Fibroblast of skin of abdomen (primary cell): ENCODE measurements around the gene CUX1.
"Not testable (repeated sequence)": the region's sequence is repeated elsewhere in the genome, so short reads cannot be mapped to it uniquely, and the experiment has no call there.

Source experiments
- DNase-seq: peaks from one replicate; pipeline ENCODE4 v3.0.0-alpha.2; 2013

CUX1 gene

DNA sequence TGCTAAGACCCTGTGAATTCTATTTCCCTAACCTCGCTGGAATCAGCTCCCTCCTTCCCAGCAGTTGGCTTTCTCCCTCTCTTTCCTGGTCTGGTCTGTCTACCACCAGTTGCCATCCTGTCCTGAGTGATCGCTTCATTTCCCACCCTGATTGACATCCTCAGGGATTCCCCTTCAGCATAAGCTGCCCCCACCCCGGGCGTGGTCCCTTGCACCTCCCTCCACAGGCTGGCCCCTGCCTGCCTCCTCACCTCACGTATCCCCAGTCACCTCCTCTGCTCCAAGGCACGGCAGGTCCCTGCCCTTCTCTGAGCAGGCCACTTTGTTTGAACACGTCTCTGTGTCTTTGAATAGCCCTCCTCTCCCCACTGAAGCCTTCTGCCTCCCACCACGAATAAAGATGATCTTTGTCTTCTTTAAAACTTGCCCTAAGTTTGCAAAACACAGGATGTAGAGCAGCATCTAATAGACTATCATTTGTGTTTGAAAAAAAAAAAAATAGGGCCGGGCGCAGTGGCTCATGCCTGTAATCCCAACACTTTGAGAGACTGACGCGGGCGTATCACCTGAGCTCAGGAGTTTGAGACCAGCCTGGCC lies 233.5 kb downstream of the CUX1 start:
- no peak for DNase-seq

DNA sequence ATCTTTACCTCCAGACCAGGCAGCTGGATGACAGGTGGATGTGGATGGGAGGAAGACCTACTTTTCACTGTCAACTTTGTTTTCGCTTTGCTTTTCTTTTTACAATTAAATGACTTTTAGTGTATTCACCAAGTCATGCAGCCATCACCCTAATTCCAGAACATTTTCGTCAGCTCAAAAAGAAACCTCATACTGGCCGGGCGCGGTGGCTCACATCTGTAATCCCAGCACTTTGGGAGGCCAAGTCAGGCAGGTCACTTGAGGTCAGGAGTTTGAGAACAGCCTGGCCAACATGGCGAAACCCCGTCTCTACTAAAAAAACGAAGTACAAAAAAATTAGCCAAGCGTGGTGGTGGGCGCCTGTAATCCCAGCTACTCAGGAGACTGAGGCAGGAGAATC lies 234.3 kb downstream of the CUX1 start:
- DNase-seq, result not testable (repeated sequence)

- no peak for DNase-seq
Measured at GRCh38 chr7:102054158-102054557, 236.7 kb downstream of the CUX1 start.

- DNase-seq, result no peak
Measured at GRCh38 chr7:102055181-102055976, 238.0 kb downstream of the CUX1 start.

DNA sequence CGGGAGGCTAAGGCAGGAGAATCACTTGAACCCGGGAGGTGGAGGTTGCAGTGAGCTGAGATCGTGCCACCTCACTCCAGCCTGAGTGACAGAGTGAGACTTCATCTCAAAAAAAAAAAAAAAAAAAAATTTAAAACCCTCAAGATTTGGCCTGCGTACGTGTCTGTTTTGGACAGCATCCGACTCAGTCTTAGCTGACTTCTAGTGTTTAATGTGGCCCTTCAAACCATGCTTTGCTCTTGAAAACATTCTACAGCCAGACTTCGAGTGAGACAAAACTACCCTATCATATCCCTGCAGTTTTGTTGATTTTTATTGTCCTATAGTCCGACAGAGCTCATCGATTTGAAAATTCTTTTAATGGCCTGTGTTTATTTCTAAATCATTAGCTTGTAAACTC lies 242.1 kb downstream of the CUX1 start:
- no peak for DNase-seq

GRCh38 chr7:102061354-102061945 lies 244.0 kb downstream of the CUX1 start:
- DNase-seq, result no peak

GRCh38 chr7:102061981-102062390 lies 244.6 kb downstream of the CUX1 start:
- peak; percentile 14 for DNase-seq

- peak; percentile 63 for DNase-seq
Measured at GRCh38 chr7:102063690-102064180, 246.3 kb downstream of the CUX1 start.

DNA sequence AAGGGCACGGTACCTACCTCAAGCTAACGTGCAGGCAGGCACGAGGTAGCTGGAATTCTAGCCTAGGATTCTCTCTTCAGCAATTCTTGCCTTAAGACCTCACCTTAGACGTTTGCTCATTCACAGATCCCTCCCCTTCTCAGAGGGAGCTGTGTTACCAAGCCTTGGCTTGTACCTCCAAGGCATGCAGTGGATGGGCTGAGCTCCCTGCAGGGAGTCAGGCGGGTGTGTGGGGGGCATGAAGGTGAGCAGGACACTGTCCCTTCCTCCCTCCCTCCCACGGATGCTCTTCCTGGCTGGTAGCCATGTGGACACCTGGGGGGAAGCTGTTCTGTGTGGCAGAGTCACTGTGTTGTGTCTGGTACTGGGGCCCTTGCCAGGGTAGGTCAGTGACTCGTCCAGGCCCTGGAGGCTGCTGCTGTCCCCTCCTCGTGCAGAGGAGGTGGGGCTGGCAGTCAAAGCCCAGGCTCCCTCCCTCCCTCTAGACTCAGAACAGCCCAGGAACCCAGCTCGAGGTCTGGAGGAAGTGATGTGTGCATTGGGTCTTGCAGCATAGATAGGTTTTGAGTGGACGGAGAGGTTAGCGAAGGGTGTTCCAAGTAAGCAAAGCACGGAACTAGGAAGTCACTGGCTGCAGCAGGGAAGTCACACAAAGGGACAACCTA lies 247.1 kb downstream of the CUX1 start:
- peak; percentile 15 for DNase-seq

DNA sequence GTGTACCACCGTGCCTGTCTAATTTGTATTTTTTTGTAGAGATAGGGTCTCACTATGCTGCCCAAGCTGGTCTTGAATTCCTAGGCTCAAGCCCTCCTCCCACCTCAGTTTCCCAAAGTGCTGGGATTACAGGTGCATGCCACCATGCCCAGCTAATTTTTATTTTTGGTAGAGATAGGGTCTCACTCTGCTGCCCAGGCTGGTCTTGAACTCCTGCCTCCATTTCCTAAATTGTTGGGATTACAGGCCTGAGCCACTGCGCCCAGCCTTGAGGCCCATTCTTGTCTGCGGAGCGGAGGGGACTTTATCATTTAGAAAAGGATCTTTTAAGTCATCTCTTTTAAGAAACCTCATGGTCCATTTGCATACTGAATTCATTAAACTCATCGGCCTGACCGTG lies 247.8 kb downstream of the CUX1 start:
- DNase-seq, result no peak

DNA sequence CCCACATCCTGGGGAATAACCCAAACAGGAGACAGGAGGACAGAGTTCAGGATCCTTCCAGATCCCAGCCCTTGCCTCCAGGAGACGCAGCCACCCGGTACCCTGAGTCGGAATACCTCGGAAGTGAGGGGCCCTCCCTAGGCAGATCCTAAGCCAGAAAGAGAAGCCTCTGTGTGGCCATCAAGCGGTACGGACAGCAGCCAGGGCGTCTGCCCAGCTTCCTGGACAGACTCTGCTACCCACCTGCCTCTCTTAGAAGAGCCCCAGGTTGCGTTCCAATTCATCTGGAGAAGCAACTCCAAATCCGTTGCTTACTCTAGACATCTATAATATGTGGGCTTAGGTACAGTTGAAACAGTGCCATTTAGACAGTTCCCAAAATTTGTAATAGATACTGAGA lies 249.1 kb downstream of the CUX1 start:
- DNase-seq, result no peak

GRCh38 chr7:102068846-102069245 lies 251.4 kb downstream of the CUX1 start:
- no peak for DNase-seq

DNA sequence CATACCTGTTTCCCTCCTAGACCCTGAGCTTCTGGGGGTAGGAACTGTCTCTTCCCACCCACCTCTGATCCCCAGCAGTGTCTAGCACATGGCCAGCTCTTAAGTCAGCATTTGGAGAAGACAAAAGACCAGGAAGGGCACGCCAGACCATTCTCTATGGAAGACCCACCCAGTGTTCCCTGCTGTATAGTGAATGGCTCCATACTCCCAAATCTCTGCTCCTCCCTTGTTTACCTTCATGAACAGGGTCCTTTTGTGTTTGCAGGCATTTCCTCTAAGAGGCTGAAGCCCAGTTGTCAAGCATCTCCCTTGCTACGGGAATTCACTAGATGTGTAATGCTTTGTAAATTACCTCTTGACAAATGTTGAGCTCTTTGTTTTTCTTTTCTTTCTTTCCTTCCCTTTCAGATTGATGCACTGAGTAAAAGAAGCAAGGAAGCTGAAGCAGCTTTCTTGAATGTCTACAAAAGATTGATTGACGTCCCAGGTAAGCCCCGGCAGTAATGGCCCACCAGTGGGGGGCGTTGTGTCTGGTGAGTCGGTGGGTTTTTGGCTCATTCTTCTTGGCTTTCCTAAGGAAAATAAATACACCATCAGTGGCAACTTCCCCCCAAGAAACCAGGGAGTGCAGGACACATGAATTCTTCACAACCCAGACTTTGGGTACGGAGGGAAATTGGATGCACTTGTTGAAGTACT lies 252.7 kb downstream of the CUX1 start:
- no peak for DNase-seq

GRCh38 chr7:102072003-102072402 lies 254.6 kb downstream of the CUX1 start:
- DNase-seq, result no peak

DNA sequence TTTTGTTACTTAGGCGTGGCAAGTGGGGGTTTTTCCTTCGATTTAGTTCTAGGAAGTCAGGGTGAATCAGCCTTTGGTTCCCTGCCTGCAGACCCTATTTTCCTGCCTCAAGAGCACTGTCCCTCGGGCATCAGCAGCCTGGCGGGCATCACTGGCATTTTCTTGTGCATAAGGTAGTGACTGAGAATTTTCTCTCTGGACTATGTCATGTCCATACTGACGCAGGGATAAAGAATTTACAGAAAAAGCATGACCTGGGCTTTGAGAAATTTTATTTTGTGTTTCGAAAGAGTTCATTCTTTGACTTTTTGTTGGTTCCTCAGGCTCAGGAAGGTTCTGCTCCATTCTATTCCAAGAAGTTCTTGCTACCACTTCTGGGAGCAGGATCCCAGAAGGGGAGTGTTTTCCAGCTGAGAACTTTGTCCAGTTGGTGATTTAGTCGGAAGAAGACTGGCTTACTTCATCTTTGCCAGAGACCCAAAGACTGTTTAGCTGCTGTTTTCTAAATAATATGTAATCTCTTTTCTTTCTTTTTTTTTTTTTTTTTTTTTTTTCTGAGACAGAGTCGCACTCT lies 255.3 kb downstream of the CUX1 start:
- DNase-seq, result no peak

- DNase-seq, result peak; percentile 46
Measured at GRCh38 chr7:102073931-102074880, 256.8 kb downstream of the CUX1 start.

DNA sequence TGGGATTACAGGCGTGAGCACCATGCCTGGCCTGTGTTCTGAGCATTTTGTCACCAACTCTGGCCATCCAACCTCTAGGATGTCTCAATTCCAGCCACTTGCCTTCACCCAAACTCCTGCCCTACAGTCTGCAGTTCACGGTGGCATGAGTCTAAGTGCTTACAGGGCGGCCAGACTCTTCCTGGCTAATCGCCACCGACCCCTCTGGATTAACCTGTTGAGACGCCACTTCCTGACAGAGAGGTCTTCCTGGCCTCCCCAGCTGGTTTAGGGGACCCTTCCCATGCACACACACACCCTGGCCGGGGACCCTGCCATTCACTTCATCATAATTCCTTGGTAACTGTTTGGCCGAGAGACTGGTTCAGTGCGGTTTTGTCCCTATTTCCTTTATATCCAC lies 257.7 kb downstream of the CUX1 start:
- no peak for DNase-seq

DNA sequence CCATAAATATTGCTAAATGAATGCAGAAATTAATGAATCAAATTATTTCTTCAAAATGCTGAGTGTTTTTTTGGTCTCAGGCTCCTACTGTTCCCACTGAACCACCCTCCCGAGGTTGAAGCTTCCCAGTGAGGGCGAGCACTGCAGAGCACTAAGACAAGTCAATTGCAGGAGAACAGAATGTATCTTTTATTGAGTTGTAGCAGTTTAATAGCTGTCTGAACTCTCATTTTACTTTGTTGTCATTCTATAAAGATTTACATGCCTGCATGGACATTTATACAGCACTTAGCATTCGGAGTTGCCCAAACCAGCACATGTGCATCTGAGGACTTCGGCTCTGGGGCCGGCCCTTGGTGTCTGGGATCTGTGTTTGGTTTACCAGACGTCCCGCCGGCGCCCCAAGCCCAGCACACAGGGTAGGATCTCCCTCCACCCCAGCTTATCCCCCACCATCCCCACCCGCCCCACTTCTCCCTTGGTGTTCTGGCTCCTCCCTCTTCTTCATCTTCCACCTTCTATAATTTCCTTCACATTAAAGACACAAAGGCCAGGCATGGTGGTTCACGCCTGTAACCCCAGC lies 258.2 kb downstream of the CUX1 start:
- no peak for DNase-seq

DNA sequence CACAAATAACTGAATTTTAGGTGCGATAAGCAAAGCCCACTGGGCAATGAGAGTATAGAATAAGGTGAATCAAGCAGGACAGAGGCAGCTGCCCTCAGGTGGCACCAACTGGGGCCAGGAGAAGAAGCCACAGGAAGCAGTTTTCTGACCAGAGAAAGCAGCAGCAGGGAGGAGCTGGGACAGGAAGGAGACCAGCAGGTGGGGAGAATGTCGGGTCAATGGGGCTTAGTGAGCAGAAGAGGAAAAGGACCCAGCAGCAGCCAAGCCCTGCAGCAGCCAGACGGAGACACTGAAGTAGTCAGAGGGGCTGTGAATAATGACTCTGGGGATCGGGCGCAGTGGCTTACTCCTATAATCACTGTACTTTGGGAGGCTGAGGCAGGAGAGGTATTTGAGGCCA lies 259.7 kb downstream of the CUX1 start:
- DNase-seq, result no peak

GRCh38 chr7:102079140-102080018 lies 262.0 kb downstream of the CUX1 start:
- DNase-seq, result no peak
